ENCODE data around the gene GLDC. TPM values are rescaled to one million over a fixed set of nuclear protein-coding genes. Genes with fewer than 3 reads are reported as not detected.

GLDC gene
- total and polyA plus RNA-seq, 4 donors, result 0.10 to 1.5 (median 0.74) TPM

- DNase-seq (no peak), ATAC-seq (ENCODE audit: insufficient read depth, low FRiP score) (no peak)
- Histone ChIP-seq H3K4me3 (no peak overlapping the region), H3K27me3 (ENCODE audit: control insufficient read depth in 3 of 3, insufficient read depth in 3 of 3, low read length in 2 of 3) (peaks cover 0 to 3% (median 0%) of the 10 kb centered on the region in 3 donors), H3K27ac (ENCODE audit: low read depth in 1 of 2, low read length in 1 of 2) (no peak overlapping the region), H3K9me3 (ENCODE audit: control insufficient read depth in 4 of 4, insufficient read depth in 3 of 4, low read length in 3 of 4) (no peaks in the 10 kb centered on the region), H3K9ac (ENCODE audit: insufficient read depth in 1 of 2, low read length in 2 of 2) (no peak overlapping the region), H3K36me3 (ENCODE audit: control insufficient read depth in 4 of 4, insufficient read depth in 4 of 4, low read length in 4 of 4) (no peaks in the 10 kb centered on the region), H3K4me1 (ENCODE audit: control insufficient read depth in 5 of 5, insufficient read depth in 5 of 5, low read length in 5 of 5) (no peaks in the 10 kb centered on the region)
- 78 to 84% methylated on average over 3 of the region's 3 CpGs for WGBS, 2 donors
- TF ChIP-seq, protein P1, sequence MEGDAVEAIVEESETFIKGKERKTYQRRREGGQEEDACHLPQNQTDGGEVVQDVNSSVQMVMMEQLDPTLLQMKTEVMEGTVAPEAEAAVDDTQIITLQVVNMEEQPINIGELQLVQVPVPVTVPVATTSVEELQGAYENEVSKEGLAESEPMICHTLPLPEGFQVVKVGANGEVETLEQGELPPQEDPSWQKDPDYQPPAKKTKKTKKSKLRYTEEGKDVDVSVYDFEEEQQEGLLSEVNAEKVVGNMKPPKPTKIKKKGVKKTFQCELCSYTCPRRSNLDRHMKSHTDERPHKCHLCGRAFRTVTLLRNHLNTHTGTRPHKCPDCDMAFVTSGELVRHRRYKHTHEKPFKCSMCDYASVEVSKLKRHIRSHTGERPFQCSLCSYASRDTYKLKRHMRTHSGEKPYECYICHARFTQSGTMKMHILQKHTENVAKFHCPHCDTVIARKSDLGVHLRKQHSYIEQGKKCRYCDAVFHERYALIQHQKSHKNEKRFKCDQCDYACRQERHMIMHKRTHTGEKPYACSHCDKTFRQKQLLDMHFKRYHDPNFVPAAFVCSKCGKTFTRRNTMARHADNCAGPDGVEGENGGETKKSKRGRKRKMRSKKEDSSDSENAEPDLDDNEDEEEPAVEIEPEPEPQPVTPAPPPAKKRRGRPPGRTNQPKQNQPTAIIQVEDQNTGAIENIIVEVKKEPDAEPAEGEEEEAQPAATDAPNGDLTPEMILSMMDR (IDR thresholded peaks at IDR 0.05; ENCODE audit: control extremely low read depth, extremely low read depth), result no peak
Observed at GRCh38 chr9:6633378-6633777, 12.2 kb downstream of the GLDC start.

- TF ChIP-seq, protein P1 (IDR thresholded peaks at IDR 0.05; ENCODE audit: control extremely low read depth, extremely low read depth), result no peak
- H3K4me3 ChIP-seq, result no peak overlapping the region
- peaks cover 0 to 3% (median 0%) of the 10 kb centered on the region in 3 donors for H3K27me3 ChIP-seq (ENCODE audit: control insufficient read depth in 3 of 3, insufficient read depth in 3 of 3, low read length in 2 of 3)
- H3K27ac ChIP-seq (ENCODE audit: low read depth in 1 of 2, low read length in 1 of 2), result no peak overlapping the region
- DNase-seq (no peak), ATAC-seq (ENCODE audit: insufficient read depth, low FRiP score) (no peak)
- H3K36me3 ChIP-seq (ENCODE audit: control insufficient read depth in 4 of 4, insufficient read depth in 4 of 4, low read length in 4 of 4), result no peaks in the 10 kb centered on the region
- no peak overlapping the region for H3K9ac ChIP-seq (ENCODE audit: insufficient read depth in 1 of 2, low read length in 2 of 2)
- no peaks in the 10 kb centered on the region for H3K9me3 ChIP-seq (ENCODE audit: control insufficient read depth in 4 of 4, insufficient read depth in 3 of 4, low read length in 3 of 4)
- 75 to 85% methylated on average over 19 of the region's 19 CpGs for WGBS, 2 donors
- H3K4me1 ChIP-seq (ENCODE audit: control insufficient read depth in 5 of 5, insufficient read depth in 5 of 5, low read length in 5 of 5), result no peaks in the 10 kb centered on the region
Observed at GRCh38 chr9:6632516-6633183, 12.9 kb downstream of the GLDC start.

DNA sequence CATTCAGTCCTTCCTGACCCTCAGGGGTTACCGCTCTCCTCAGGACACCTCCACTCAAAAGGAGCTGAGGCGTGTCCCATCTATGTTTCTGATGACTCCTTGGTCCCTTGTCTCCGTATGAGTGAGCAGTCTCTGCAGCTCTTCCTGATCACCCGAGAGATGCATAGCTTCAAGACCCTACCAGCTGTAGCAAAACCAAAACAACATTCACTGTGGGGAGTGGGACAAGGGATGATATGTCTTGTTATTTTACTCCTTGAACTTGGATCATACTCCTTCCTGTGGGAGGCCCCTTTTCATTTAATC, 14.4 kb downstream of the GLDC start:
- Histone ChIP-seq H3K27ac (ENCODE audit: low read depth in 1 of 2, low read length in 1 of 2) (no peak overlapping the region), H3K9me3 (ENCODE audit: control insufficient read depth in 4 of 4, insufficient read depth in 3 of 4, low read length in 3 of 4) (no peaks in the 10 kb centered on the region), H3K9ac (ENCODE audit: insufficient read depth in 1 of 2, low read length in 2 of 2) (no peak overlapping the region), H3K36me3 (ENCODE audit: control insufficient read depth in 4 of 4, insufficient read depth in 4 of 4, low read length in 4 of 4) (no peaks in the 10 kb centered on the region), H3K27me3 (ENCODE audit: control insufficient read depth in 3 of 3, insufficient read depth in 3 of 3, low read length in 2 of 3) (peaks cover 0 to 3% (median 0%) of the 10 kb centered on the region in 3 donors), H3K4me3 (no peak overlapping the region), H3K4me1 (ENCODE audit: control insufficient read depth in 5 of 5, insufficient read depth in 5 of 5, low read length in 5 of 5) (no peaks in the 10 kb centered on the region)
- no peak for ATAC-seq (ENCODE audit: insufficient read depth, low FRiP score)
- whole genome bisulfite sequencing, 2 donors, result 81 to 90% methylated on average over 4 of the region's 4 CpGs
- no peak for DNase-seq
- TF ChIP-seq, protein P1 (IDR thresholded peaks at IDR 0.05; ENCODE audit: control extremely low read depth, extremely low read depth), result no peak
